C4-2B (cell line): ENCODE data around the gene LHFPL6.

Experiments
- CTCF ChIP-seq: fragments of 450-650 bp; conservative IDR thresholded peaks from 2 replicates; pipeline ENCODE4 v1.5.1; 2017; ENCODE audit warnings: mild to moderate bottlenecking
- ZFX ChIP-seq: fragments of 450-650 bp; IDR thresholded peaks from 2 replicates; pipeline ENCODE4 v1.6.1; 2017

- TF ChIP-seq CTCF = no peak
- TF ChIP-seq ZFX = no peak
These were observed 43.1 kb upstream of the LHFPL6 start for GRCh38 chr13:39646122-39646521.
